ENCODE data around the gene LTBP2. TPM values are rescaled to one million over a fixed set of nuclear protein-coding genes. Genes with fewer than 3 reads are reported as not detected.

LTBP2 gene
- polyA plus RNA-seq, 10 donors = 6.2 to 17.5 (median 10.2) TPM

GRCh38 chr14:74641601-74642391, 29.8 kb upstream of the LTBP2 start:
- peak in 2 of 3 donors; percentile 79 to 88 for DNase-seq

GRCh38 chr14:74638966-74639365, 26.9 kb upstream of the LTBP2 start:
- peak in 1 of 3 donors; percentile 48 for DNase-seq

GRCh38 chr14:74638066-74638465, 26.0 kb upstream of the LTBP2 start:
- DNase-seq = no peak

DNA sequence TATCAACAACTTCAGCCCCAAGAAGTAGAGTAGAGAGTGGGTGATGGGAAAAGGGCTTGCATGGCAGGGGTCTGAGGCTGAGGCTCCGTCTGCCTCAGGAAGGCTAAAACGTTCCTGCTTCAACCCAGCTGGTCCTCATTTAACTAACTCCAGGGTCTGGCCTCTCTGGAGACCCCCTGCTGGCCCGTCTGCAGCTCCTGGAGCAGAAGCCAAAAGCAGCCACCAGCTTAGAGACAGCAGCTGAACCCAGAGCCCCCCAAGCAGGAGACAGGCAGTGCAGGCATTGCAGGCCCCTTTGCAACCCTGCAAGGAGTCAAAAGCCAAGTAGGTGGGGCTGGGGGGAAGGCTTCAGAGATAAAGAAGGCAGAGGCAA, 25.1 kb upstream of the LTBP2 start:
- peak in 1 of 3 donors; percentile 47 for DNase-seq

GRCh38 chr14:74636424-74637177, 24.6 kb upstream of the LTBP2 start:
- DNase-seq = no peak

DNA sequence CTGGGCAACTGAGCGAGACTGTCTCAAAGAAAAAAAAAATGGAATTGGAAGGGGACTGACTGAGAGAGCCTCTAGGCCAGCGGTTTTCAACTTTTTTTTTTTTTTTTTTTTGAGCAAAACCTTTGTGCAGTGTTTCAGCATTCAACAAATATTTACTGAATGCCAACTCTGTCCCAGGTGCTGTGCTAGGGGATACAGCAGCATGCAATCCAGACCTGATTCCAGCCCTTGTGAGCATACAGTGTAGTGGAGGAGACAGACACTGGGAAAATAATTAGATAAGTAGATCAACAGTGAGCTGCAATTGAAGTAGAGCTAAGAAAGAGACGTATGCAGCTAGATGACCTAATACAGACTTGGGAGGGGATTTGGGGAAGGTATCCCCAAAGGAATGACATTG, 23.8 kb upstream of the LTBP2 start:
- no peak for DNase-seq

GRCh38 chr14:74634964-74635363, 22.9 kb upstream of the LTBP2 start:
- peak in 2 of 3 donors; percentile 83 to 90 for DNase-seq

- DNase-seq = no peak
Measured at GRCh38 chr14:74634481-74634880, 22.4 kb upstream of the LTBP2 start.

DNA sequence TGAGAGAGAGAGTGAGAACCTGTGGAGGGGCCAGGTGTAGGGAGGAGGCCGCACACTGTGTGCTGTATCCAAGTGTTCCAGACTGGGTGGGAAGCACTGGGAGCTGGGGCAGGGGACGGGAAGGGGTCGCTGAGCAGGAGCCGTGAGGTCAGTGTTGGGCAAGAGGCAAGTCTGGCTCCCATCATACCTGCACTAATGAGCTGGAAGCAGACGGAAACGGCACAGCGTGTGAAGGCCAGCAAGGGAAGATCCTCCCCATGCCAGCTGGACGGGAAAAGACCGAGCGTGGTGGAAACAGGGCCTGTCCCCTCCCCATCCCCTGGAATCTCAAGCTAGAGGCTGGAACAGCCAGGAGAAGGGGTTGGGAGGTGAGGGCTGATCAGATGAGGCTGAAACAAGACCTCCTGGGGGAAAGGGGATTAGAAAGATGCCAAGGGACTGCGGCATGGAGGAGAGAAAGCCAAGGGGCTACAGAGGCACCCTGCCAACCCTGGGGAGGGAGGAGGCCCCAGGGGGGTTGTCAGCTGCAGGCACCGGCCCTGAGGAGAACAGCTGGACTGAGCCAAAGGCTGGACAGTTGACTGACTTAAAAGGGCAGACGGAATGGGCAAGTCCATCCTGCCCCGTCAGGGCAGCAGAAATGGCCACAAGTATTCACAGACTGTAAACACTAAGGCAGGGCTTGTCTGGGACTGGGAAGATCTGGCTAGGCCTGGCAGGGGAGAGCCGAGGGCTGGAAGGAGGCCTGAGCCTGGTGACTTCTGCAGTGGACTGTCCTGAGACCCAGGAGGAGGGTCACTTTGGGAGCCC, 19.0 kb upstream of the LTBP2 start:
- no peak for DNase-seq

- no peak for DNase-seq
Measured at GRCh38 chr14:74628418-74628817, 16.4 kb upstream of the LTBP2 start.

GRCh38 chr14:74627076-74627475, 15.0 kb upstream of the LTBP2 start:
- DNase-seq = no peak

DNA sequence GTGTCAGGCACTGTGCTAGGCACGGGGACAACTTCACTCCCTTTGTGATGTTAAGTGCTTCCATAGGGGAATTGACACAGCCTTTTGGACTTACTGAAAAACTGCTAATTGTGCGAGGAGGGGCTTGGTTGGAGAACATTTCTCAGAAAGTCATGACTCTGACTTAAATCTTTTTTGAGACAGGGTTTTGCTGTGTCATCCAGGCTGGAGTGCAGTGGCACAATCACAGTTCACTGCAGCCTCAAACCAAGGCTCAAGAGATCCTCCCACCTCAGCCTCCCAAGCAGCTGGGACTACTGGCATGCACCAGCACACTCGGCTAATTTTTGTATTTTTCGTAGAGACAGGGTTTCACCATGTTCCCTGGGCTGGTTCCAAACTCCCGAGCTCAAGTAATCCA, 10.2 kb upstream of the LTBP2 start:
- DNase-seq = no peak

GRCh38 chr14:74621556-74621955, 9.5 kb upstream of the LTBP2 start:
- DNase-seq = no peak

DNA sequence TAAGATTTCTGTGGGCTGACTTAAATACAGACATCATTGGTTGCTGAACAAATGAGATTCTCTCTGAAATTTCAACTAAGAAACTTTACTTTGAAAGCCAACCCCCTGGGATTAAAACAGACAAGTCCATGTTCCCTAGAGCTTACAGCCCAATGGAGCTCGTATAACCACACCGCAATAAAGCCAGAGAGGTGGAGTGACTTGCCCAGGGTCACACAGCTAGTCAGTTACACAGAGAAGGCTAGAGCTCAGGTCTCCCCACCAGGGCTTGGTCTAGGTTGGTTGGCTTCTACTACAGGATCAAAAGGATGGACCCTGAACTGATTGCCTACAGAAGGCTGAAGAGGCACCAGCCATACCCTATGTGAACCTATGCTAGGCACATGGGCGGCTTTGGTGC, 8.9 kb upstream of the LTBP2 start:
- DNase-seq = no peak

- DNase-seq = peak in 1 of 3 donors; percentile 86
Measured at GRCh38 chr14:74620497-74620921, 8.5 kb upstream of the LTBP2 start.

DNA sequence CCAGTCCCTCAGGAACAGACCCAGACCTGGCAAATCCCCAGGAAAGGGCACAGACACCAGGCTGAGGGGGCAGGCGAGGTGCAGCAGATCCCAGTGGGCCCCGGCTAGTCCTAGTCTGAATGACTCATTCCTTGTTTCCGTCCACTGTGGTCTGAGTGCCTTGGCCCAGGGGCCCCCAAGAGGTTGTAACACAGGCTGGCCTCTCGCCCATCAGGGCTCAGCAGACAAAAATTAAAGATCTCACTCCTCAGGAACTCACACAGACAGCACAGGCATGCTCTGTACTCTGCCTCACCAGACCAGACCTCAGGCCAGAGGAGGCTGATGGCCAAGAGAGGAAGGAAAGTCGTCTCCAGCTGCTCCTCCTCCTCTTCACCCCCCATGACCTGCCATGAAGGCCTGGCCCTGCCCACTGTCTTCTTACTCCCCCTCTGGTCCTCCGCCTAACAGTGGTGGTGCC, 7.7 kb upstream of the LTBP2 start:
- DNase-seq = peak; percentile 47 to 80 (median 68)

DNA sequence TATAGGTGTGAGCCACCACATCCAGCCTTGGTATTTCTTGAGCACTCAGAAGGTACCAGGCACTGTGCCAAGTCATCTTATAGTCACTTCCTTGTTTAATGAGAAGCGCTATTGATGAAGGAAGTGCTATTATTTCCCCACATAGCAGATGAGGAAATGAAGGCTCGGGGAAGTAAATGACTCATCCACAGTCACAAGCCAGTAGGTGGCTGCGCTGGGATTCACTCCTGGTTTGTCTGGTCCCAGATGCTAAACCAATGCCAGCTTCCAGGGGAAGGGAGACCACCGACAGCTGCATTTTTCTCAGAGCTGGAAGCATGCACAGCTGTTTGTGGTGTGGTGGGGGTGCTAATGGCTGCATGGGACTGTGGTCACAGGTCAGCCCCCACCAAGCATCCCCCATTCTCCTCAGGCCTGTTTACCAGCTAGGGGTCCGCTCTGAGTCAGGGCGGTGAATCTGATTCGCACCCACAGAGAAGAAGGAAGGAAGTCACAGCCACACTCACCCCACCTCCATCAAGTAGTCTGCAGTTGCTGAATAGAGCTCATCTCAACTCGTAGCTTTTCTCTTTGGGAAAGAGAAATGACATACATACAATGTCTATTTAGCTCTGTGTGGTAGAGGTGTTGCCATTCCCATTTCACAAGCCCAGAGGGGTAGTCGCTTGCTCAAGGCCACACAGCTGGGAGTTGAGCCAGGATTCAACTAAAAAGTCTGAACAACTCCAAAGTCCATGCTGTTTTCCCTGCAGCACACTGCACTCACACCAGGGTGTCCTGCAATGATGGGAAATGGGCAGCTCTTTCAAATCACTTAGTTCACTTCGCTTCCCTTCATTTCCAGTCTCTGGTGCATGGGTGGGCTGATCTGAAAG, 6.3 kb upstream of the LTBP2 start:
- no peak for DNase-seq

- no peak for DNase-seq
Measured at GRCh38 chr14:74616996-74617700, 5.1 kb upstream of the LTBP2 start.

- DNase-seq = peak in 1 of 3 donors; percentile 73
Measured at GRCh38 chr14:74616507-74616906, 4.5 kb upstream of the LTBP2 start.

- no peak for DNase-seq
Measured at GRCh38 chr14:74615735-74616134, 3.7 kb upstream of the LTBP2 start.

Data from muscle of back (tissue), 11 donors.